ENCODE results near the gene DCTD.
A peak's percentile ranks its signal among the peaks of the same experiment; 100 is the strongest.

The DCTD gene

DNA sequence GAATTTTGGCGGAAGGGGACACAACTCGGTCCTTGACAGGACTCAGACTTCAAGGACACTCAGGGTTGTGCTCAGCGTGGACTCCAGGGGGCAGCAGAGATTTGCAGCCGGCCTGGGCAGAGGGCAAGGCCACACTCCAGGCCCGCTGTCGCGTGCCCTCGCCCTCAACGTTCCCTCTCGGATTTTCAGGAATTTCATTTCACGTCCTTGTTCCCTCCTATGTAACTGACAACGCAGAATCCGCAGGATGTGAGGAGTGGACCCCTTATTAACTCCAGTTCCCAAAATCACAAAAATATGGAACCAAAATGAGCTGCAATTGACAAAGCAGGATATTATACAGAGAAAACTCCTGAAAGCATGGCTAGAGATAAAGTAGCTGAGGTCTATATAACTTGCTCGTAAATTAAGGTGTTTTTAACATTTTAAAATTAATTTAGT, 21.0 kb upstream of the DCTD start:
- Histone ChIP-seq H3K79me2 (ENCODE audit: insufficient read depth, low read length) (no peaks in the 10 kb centered on the region), H3F3A (ENCODE audit: low read depth) (no peaks in the 10 kb centered on the region), H3K9ac (ENCODE audit: low read depth, low read length, poor library complexity, severe bottlenecking) (no peak overlapping the region), H3K4me3 (ENCODE audit: low read length, poor library complexity, severe bottlenecking) (no peak overlapping the region), H4K20me1 (ENCODE audit: insufficient read depth, low read length, poor library complexity, severe bottlenecking) (no peaks in the 10 kb centered on the region), H3K4me2 (ENCODE audit: low read depth, low read length, poor library complexity, severe bottlenecking) (no peak overlapping the region), H3K36me3 (ENCODE audit: insufficient read depth, low read length) (no peaks in the 10 kb centered on the region), H3K4me1 (ENCODE audit: insufficient read depth, low read length, poor library complexity, severe bottlenecking) (no peaks in the 10 kb centered on the region), H3K9me2 (replicated peaks; ENCODE audit: low read depth, low read length) (no peaks in the 10 kb centered on the region), H2AFZ (ENCODE audit: low read length) (peak overlapping the region; percentile 66), H3K9me3 (ENCODE audit: insufficient read depth, low read depth, low read length) (no peaks in the 10 kb centered on the region), H3K27me3 (ENCODE audit: insufficient read depth, low read length, poor library complexity, severe bottlenecking) (no peaks in the 10 kb centered on the region)
- peak; percentile 90 for TF ChIP-seq CTCF (conservative IDR thresholded peaks at IDR 0.05; ENCODE audit: low read length)
- TF ChIP-seq EZH2phosphoT487 (IDR thresholded peaks at IDR 0.05; ENCODE audit: borderline replicate concordance), result no peak

DNA sequence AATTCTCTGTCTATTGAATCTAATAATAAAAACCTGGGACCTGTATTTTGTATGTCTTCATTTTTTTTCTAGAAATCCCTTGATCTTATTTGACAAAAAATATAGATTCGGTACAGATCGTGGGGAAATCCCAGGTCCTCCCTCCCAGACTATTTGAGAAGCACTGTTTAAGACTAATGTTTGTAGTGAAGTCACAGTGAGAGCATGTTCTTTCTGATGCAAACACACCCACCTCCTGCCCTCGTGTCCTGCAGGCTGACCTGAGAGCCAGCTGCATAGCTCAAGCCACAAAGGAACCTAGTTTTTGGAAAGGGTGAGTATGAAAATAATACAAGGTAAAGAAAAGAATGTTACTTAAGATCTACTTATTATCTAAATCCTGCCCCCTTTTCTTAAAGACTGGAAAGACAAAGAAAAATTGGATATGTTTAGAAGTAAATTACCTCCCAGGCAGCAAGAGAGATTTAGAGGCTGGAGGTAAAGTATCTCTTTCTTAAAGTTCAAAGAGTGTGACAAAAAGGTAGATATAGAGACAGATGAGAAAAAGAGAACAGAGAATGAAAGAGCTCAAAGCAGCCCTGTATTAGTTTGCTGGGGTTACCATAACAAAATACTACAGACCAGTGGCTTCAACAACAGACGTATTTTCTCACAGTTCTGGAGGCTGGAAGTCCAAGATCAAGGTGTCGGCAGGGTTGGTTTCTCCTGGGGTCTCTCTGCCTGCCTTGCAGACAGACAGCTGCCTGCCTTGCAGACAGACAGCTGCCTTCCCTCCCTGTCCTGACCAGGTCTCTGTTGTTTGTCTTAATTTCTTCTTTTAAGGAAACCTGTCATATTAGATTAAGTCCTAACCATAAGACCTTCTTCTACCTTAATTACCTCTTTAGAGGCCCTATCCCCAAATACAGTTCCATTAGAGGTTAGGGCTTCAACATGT, 20.4 kb upstream of the DCTD start:
- Histone ChIP-seq H3K9me2 (replicated peaks; ENCODE audit: low read depth, low read length) (no peaks in the 10 kb centered on the region), H4K20me1 (ENCODE audit: insufficient read depth, low read length, poor library complexity, severe bottlenecking) (no peaks in the 10 kb centered on the region), H3K4me1 (ENCODE audit: insufficient read depth, low read length, poor library complexity, severe bottlenecking) (no peaks in the 10 kb centered on the region), H3K4me3 (ENCODE audit: low read length, poor library complexity, severe bottlenecking) (no peak overlapping the region), H3K36me3 (ENCODE audit: insufficient read depth, low read length) (no peaks in the 10 kb centered on the region), H3K4me2 (ENCODE audit: low read depth, low read length, poor library complexity, severe bottlenecking) (no peak overlapping the region), H3K9ac (ENCODE audit: low read depth, low read length, poor library complexity, severe bottlenecking) (no peak overlapping the region), H3F3A (ENCODE audit: low read depth) (no peaks in the 10 kb centered on the region), H3K27me3 (ENCODE audit: insufficient read depth, low read length, poor library complexity, severe bottlenecking) (no peaks in the 10 kb centered on the region), H3K79me2 (ENCODE audit: insufficient read depth, low read length) (no peaks in the 10 kb centered on the region), H2AFZ (ENCODE audit: low read length) (peak overlapping the region; percentile 66), H3K9me3 (ENCODE audit: insufficient read depth, low read depth, low read length) (no peaks in the 10 kb centered on the region)
- TF ChIP-seq CTCF (conservative IDR thresholded peaks at IDR 0.05; ENCODE audit: low read length) (no peak), EZH2phosphoT487 (IDR thresholded peaks at IDR 0.05; ENCODE audit: borderline replicate concordance) (no peak)

- no peaks in the 10 kb centered on the region for H3K4me1 ChIP-seq (ENCODE audit: insufficient read depth, low read length, poor library complexity, severe bottlenecking)
- H3K4me3 ChIP-seq (ENCODE audit: low read length, poor library complexity, severe bottlenecking), result no peak overlapping the region
- H3K27me3 ChIP-seq (ENCODE audit: insufficient read depth, low read length, poor library complexity, severe bottlenecking), result no peaks in the 10 kb centered on the region
- H3K9me3 ChIP-seq (ENCODE audit: insufficient read depth, low read depth, low read length), result no peaks in the 10 kb centered on the region
- H2AFZ ChIP-seq (ENCODE audit: low read length), result no peak overlapping the region
- no peaks in the 10 kb centered on the region for H3F3A ChIP-seq (ENCODE audit: low read depth)
- no peaks in the 10 kb centered on the region for H3K9me2 ChIP-seq (replicated peaks; ENCODE audit: low read depth, low read length)
- H3K36me3 ChIP-seq (ENCODE audit: insufficient read depth, low read length), result no peaks in the 10 kb centered on the region
- H3K4me2 ChIP-seq (ENCODE audit: low read depth, low read length, poor library complexity, severe bottlenecking), result no peak overlapping the region
- TF ChIP-seq CTCF (conservative IDR thresholded peaks at IDR 0.05; ENCODE audit: low read length) (no peak), EZH2phosphoT487 (IDR thresholded peaks at IDR 0.05; ENCODE audit: borderline replicate concordance) (no peak)
- no peaks in the 10 kb centered on the region for H3K79me2 ChIP-seq (ENCODE audit: insufficient read depth, low read length)
- H4K20me1 ChIP-seq (ENCODE audit: insufficient read depth, low read length, poor library complexity, severe bottlenecking), result no peaks in the 10 kb centered on the region
- H3K9ac ChIP-seq (ENCODE audit: low read depth, low read length, poor library complexity, severe bottlenecking), result no peak overlapping the region
These were observed 15.5 kb upstream of the DCTD start for GRCh38 chr4:182932651-182933050.

Measured in Loucy (cell line).